Right lobe of liver (tissue), 4 donors: Measurements from ENCODE around the gene SF3A2.

Experiments used
- POLR2A ChIP-seq: fragments of 450-650 bp; IDR thresholded peaks from one replicate; pipeline ENCODE4 v1.6.1; 2017; ENCODE audit warnings: antibody characterized with exemption, mild to moderate bottlenecking
- TF ChIP-seq, protein P1 (sequence below), 4 donors: fragments of 200-600 bp in 3 of 4; fragments of 450-650 bp in 1 of 4; IDR thresholded peaks; one replicate each; pipeline versions ENCODE4 v1.5.1 to v1.8.0; 2016 to 2022; ENCODE audit warnings: antibody characterized with exemption in 4 of 4, mild to moderate bottlenecking in 2 of 4
- donor health status: DM: no; HTN: no; CAD: no.
- donor health status: DM: no; HTN: no; CAD: no.
- donor health status: DM: no; HTN: yes; CAD: no.

DNA sequence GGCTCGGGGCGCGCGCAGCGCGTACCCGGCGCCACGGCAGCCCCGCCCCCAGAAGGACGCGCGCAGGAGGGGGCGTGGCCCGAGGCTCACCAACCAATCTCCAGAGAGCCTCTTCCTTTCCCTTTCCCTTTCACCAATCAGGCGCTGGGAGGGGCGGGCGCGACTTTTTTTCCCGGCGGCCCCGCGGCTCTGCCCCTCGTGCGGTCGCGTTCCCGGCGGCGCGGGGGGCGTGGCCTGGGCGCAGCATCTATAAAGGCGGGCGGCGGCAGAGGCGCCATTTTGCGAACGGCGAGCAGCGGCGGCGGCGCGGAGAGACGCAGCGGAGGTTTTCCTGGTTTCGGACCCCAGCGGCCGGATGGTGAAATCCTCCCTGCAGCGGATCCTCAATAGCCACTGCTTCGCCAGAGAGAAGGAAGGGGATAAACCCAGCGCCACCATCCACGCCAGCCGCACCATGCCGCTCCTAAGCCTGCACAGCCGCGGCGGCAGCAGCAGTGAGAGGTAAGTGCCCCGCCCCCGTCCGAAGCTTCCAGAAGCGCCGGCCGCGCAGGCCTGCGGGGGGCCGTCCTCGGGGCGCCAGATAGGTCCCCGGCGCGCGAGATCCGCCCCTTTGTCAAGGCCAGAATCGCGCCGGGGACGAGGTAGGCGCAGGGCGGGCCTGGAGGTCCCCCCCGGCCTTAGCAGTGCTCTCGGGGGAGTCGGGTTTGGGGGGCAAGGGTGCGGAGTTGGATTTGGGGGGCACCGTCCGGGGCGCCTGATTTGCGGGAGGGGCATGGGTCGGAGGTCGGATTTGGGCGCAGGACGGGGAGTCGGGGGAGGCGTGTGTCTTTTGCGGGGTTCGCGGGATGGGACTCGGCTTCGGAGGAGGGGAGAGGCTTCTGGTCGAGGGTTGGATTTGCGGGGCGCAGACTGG lies 32.9 kb downstream of the SF3A2 start:
- TF ChIP-seq, protein P1, sequence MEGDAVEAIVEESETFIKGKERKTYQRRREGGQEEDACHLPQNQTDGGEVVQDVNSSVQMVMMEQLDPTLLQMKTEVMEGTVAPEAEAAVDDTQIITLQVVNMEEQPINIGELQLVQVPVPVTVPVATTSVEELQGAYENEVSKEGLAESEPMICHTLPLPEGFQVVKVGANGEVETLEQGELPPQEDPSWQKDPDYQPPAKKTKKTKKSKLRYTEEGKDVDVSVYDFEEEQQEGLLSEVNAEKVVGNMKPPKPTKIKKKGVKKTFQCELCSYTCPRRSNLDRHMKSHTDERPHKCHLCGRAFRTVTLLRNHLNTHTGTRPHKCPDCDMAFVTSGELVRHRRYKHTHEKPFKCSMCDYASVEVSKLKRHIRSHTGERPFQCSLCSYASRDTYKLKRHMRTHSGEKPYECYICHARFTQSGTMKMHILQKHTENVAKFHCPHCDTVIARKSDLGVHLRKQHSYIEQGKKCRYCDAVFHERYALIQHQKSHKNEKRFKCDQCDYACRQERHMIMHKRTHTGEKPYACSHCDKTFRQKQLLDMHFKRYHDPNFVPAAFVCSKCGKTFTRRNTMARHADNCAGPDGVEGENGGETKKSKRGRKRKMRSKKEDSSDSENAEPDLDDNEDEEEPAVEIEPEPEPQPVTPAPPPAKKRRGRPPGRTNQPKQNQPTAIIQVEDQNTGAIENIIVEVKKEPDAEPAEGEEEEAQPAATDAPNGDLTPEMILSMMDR (IDR thresholded peaks at IDR 0.05): peak in 1 of 4 donors; percentile 23
- peak; percentile 100 for TF ChIP-seq POLR2A
